WI38 (cell line): ENCODE data around the gene COL5A1.

ENCODE experiments used
- H3K4me3 ChIP-seq: 2 replicates; pipeline ENCODE4 v1.5.1; 2011; ENCODE audit warnings: low read depth, mild to moderate bottlenecking, control low read depth, low read length
- TF ChIP-seq, protein P1 (sequence below): IDR thresholded peaks from 2 replicates; pipeline ENCODE4 v1.5.1; 2012; ENCODE audit warnings: low read depth, mild to moderate bottlenecking, control low read depth, low read length

COL5A1 gene

DNA sequence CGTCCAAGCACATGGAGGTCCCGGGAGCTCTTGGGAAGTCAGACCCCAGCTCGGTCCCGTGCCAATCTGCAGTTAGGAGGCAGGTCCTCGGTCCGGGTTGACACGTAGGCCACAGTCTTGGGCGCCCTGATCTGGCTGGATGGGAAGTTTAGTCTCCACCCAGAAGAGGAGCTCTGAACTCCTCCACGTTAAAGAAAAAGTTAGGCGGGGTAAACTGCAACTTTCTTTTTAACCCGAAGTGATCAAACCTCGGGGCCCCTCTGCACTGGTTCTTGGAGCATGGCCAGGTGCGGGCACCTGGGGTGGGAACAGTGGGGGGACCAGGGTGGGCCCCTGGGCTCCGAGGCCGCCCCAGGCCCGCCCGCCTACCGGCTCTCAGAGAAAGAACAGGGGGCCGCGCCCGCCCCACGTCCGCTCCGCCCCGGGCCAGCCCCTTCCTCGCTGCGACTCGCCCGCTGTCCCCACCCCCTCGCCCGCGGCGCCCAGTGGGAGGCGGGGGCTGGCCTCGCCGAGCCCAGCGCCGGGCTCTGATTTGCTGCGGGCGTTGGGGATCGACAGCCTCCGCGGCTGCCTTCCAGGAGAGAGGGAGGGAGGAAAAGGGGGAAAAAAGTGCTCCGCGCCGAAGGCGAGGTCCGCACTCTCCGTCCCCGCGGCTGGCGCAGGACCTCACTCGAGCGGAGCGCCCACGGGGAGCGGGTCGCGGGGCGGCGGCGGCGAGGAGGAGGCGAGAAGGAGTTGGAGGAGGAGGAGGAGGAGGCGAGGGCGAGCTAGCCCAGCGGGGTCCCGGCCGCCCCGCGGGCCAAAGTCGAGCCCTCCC lies at the start of gene COL5A1:
Gene COL5A1, plus strand, starts transcription at position 631 of the 817 bp plus-strand sequence. CDS start 385 bp downstream, outside the sequence.
- peak within 1 kb of the TSS; percentile 71 for H3K4me3 ChIP-seq
- TF ChIP-seq, protein P1, sequence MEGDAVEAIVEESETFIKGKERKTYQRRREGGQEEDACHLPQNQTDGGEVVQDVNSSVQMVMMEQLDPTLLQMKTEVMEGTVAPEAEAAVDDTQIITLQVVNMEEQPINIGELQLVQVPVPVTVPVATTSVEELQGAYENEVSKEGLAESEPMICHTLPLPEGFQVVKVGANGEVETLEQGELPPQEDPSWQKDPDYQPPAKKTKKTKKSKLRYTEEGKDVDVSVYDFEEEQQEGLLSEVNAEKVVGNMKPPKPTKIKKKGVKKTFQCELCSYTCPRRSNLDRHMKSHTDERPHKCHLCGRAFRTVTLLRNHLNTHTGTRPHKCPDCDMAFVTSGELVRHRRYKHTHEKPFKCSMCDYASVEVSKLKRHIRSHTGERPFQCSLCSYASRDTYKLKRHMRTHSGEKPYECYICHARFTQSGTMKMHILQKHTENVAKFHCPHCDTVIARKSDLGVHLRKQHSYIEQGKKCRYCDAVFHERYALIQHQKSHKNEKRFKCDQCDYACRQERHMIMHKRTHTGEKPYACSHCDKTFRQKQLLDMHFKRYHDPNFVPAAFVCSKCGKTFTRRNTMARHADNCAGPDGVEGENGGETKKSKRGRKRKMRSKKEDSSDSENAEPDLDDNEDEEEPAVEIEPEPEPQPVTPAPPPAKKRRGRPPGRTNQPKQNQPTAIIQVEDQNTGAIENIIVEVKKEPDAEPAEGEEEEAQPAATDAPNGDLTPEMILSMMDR, result no peak

DNA sequence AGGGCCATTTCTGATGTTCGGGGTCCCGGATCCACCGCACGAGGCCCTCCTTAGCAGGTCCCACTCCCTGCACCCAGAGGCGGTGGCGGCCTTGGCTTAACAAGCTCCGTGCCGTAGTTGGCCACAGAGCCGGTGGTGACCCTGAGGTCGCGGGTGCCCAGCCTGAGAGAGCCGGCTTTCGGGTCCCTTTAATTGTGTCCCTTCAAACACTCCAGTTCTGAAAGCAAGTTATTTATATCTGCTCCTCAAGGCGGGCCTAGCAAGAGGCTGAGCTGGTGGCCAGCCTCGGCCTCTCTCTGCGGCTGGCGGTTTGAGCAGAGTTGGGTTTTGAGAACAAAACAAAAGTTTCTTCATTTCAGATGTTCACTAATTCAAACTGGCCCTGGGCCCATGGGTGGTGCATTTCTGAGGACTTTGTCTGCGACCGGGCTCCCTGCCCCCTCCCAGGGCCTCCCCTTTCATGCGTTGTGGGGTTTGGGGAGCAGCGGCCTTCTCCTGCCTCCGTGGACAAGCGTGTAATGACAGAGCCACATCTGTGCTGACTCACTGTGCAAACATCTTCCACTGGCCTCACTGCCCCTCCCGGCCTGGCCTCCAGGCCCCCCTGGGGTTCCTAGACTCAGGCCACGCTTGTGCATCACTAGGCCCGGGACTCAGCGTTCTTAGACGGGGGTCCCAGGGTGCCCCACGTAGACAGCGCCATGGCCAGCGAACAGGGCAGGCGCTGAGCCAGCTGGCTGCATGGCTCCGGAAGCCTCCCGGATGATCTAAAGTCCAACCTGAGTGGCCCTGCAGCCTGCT lies 49.4 kb upstream of the COL5A1 start:
- H3K4me3 ChIP-seq, result no peak overlapping the region
- TF ChIP-seq, protein P1, result no peak

DNA sequence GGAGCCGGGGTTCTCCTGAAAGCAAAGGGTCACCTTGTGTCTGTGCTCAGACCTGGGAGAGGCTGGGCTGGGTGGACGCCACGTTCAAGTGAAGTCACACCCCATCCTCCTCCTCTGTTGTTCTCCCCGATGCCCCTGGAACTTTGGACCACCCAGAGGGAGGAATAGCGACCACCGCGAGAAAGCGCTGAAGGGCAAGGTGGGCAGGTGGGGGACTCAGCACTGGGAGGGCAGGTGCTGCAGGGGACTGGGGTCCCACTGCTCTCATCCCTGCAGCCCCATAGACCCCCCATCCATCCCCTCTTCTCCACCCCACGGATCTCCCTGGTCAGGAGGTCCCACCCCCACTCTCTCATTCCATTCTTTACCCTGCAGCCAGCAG lies 48.8 kb upstream of the COL5A1 start:
- TF ChIP-seq, protein P1, result no peak
- no peak overlapping the region for H3K4me3 ChIP-seq

DNA sequence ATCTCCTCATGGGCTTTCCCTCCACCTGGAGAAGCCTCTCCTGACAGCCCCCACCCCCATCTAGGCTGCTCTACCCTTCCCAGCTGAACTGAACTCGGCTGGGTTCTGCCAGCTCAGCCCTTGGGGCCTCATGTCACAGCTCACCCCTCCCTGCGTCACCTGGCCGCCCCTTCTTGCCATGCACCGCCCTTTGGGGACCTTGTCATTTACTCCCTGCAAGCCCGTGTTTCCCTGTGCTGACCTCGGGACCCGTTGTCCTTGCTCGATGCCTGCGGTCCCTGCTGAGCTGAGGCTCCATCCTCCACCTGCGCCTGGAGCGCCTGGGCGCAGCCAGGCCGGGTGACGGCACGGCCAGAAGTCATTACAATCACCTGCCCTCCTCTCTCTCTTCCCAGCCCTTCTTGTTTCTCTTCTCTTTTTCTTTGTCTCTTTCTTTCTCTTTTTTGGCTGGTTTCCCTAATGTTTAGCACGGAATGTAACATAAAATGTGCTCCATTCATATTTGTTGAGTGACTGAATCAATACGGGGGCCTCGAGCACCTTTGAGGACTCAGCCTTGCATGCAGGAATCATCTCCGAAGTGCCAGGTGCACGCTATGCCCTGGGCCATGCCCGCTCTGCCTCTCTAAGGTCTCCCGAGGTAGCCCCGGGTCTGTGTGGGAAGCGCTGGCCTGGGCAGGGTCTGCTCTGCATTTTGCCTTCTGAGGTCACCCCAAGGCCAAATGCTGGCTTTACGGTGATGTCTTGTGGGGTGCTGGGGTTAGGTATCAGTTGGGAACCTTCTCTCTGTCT lies 48.1 kb upstream of the COL5A1 start:
- no peak overlapping the region for H3K4me3 ChIP-seq
- TF ChIP-seq, protein P1, result no peak

DNA sequence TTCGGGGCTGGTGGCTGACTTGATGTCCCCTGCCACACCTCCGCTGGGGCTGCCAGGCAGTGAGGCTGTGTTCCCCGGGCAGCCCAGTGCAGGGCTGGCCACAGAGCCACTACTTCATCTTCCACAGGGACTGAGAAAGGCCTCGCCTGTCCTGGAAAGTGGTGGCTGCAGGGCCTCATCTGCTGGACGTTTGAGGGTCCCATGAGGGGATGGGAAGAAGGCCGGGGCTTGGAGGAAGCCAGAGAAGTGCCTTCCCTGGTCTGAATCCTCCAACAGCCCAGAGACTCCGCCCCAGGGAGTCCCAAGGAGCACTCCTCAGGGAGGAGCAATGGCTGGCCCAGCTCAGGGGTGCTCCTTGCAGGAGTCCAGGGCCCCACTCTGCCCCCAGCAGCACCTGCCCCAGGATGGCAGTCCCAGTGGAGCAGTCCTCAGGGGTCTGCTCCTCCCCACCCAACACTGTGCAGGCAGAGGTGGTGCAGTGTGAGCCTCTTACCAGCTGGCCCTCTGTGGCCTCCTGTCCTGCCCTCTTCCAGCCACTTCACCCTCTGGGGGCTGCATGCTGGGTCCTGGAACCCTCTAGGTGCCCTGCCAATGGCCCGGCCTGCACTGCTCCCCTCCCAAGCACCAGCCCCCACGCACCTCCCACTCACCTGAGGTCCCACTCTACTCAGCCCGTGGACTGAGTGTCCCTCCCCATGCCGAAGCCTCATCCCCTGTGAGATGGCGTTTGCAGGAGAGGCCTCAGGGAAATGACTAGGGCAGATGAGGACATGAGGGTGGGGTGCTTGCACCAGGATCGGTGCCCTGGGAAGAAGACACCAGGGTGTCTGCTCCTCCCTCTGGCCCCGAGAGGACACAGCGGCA lies 47.3 kb upstream of the COL5A1 start:
- H3K4me3 ChIP-seq, result no peak overlapping the region
- TF ChIP-seq, protein P1, result no peak

DNA sequence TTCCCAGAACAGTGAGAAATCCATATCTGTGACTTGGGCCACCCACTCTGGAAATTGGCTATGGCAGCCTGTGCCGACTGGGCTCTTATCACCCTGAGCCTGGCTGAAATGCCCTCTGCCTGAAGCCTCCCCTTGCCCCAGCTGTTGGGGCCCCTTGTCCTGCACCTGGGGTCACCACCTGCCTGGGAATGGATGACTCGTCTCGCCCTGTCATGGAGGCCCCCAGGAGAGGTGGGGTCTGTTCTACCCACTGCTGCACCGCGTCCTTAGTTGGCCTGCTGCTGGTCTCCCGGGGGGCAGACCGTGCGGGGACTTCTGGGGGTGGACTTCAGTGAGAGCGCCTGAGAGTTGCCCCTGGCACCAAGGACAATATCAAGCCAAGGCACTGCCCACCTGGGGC lies 46.6 kb upstream of the COL5A1 start:
- TF ChIP-seq, protein P1, result no peak
- no peak overlapping the region for H3K4me3 ChIP-seq
